Osteocyte (in vitro differentiated cells): Measurements from ENCODE around the gene PLIN3. TPM values are rescaled to one million over a fixed set of nuclear protein-coding genes. Genes with fewer than 3 reads are reported as not detected.
"Not testable (repeated sequence)": the region's sequence is repeated elsewhere in the genome, so short reads cannot be mapped to it uniquely, and the experiment has no call there.

ENCODE experiments used
- DNase-seq: peaks from one replicate; pipeline ENCODE4 v3.0.0; 2021; ENCODE audit warnings: mixed read lengths; ENCODE audit not compliant: unreplicated experiment; ENCODE audit errors: extremely low spot score
- H3K27ac Mint-ChIP-seq: one replicate; pipeline ENCODE4 v1.8.0; 2021; ENCODE audit warnings: mild to moderate bottlenecking, mixed read lengths; ENCODE audit not compliant: unreplicated experiment
- H3K27me3 Mint-ChIP-seq: one replicate; pipeline ENCODE4 v1.8.0; 2021; ENCODE audit warnings: mixed read lengths; ENCODE audit not compliant: unreplicated experiment
- H3K36me3 Mint-ChIP-seq: one replicate; pipeline ENCODE4 v1.8.0; 2021; ENCODE audit warnings: mixed read lengths; ENCODE audit not compliant: unreplicated experiment
- H3K4me1 Mint-ChIP-seq: one replicate; pipeline ENCODE4 v1.8.0; 2021; ENCODE audit warnings: mixed read lengths; ENCODE audit not compliant: unreplicated experiment
- H3K4me3 Mint-ChIP-seq: one replicate; pipeline ENCODE4 v1.8.0; 2021; ENCODE audit warnings: mild to moderate bottlenecking, moderate library complexity, mixed read lengths; ENCODE audit not compliant: unreplicated experiment
- H3K9me3 Mint-ChIP-seq: one replicate; pipeline ENCODE4 v1.8.0; 2021; ENCODE audit warnings: mixed read lengths; ENCODE audit not compliant: unreplicated experiment
- total RNA-seq: library from RNA; stranded (reverse); gene quantifications from 2 replicates; pipeline ENCODE4 v1.2.1, GENCODE V29; 2021
- TF ChIP-seq, protein P1 (sequence below): fragments of 200-600 bp; sonication (generic); IDR thresholded peaks from 2 replicates; pipeline ENCODE4 v1.5.0; 2021; ENCODE audit warnings: antibody characterized with exemption, mild to moderate bottlenecking, moderate library complexity

Gene PLIN3
- total RNA-seq, 1 donor from 2014 or later: 77.8 TPM

- TF ChIP-seq, protein P1, sequence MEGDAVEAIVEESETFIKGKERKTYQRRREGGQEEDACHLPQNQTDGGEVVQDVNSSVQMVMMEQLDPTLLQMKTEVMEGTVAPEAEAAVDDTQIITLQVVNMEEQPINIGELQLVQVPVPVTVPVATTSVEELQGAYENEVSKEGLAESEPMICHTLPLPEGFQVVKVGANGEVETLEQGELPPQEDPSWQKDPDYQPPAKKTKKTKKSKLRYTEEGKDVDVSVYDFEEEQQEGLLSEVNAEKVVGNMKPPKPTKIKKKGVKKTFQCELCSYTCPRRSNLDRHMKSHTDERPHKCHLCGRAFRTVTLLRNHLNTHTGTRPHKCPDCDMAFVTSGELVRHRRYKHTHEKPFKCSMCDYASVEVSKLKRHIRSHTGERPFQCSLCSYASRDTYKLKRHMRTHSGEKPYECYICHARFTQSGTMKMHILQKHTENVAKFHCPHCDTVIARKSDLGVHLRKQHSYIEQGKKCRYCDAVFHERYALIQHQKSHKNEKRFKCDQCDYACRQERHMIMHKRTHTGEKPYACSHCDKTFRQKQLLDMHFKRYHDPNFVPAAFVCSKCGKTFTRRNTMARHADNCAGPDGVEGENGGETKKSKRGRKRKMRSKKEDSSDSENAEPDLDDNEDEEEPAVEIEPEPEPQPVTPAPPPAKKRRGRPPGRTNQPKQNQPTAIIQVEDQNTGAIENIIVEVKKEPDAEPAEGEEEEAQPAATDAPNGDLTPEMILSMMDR: no peak
- no peak for DNase-seq
- Mint-ChIP-seq H3K4me1 (peaks cover 3% of the 10 kb centered on the region), H3K27ac (no peak overlapping the region), H3K36me3 (no peaks in the 10 kb centered on the region), H3K27me3 (no peaks in the 10 kb centered on the region), H3K4me3 (no peak overlapping the region), H3K9me3 (no peaks in the 10 kb centered on the region)
Observed at GRCh38 chr19:4806384-4806783, 61.1 kb downstream of the PLIN3 start.

GRCh38 chr19:4805140-4805539, 62.3 kb downstream of the PLIN3 start:
- not testable (repeated sequence) for H3K27ac Mint-ChIP-seq, H3K4me1 Mint-ChIP-seq, H3K36me3 Mint-ChIP-seq, H3K27me3 Mint-ChIP-seq, H3K4me3 Mint-ChIP-seq, DNase-seq, H3K9me3 Mint-ChIP-seq

- Mint-ChIP-seq H3K9me3 (no peaks in the 10 kb centered on the region), H3K27ac (no peak overlapping the region), H3K27me3 (no peaks in the 10 kb centered on the region), H3K36me3 (no peaks in the 10 kb centered on the region), H3K4me3 (no peak overlapping the region), H3K4me1 (no peaks in the 10 kb centered on the region)
- TF ChIP-seq, protein P1: peak; percentile 74
- no peak for DNase-seq
Observed at GRCh38 chr19:4803736-4804695, 63.5 kb downstream of the PLIN3 start.

DNA sequence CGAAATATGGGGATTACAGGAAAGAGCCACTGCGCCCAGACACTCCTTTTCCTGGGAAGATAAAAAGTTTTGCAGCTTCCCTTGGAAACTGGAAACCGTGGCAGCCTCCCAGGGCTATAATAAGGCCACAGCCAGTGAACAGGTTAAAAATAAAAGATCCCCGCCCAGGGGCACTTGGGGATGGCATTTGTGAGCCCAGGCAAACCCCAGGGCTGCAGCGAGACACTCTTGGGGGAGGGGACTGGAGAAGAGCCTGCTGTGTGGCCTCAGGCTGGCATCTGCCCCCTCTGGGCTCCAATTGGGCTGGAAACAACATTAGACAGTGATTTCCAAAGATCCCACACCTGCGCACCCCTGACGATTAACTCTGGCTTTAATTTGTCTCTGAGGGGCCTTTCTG, 64.8 kb downstream of the PLIN3 start:
- no peaks in the 10 kb centered on the region for H3K36me3 Mint-ChIP-seq
- no peak overlapping the region for H3K4me3 Mint-ChIP-seq
- H3K4me1 Mint-ChIP-seq: no peaks in the 10 kb centered on the region
- no peak overlapping the region for H3K27ac Mint-ChIP-seq
- H3K27me3 Mint-ChIP-seq: no peaks in the 10 kb centered on the region
- TF ChIP-seq, protein P1: no peak
- no peaks in the 10 kb centered on the region for H3K9me3 Mint-ChIP-seq
- DNase-seq: no peak

DNA sequence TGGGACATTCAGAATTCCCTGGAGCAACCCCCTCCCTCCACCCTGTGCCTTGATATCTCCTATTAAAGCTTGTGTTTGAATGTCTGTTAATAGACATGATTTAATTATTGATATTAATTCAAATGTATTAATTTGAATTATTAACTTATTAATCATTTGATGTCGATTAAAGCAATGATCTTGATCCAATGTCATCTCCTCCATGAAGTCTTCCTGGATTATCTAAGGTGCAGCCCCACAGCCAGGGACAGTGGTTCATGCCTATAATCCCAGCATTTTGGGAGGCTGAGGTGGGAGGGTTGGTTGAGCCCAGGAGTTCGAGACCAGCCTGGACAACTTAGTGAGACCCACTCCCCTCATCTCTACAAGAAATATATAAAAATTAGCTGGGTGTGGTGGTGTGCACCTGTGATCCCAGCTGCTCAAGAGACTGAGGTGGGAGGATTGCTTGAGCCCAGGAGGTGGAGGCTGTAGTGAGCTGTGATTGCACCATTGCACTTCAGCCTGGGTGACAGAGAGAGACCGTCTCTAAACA, 66.3 kb downstream of the PLIN3 start:
- no peak for DNase-seq
- Mint-ChIP-seq H3K36me3 (peaks cover 6% of the 10 kb centered on the region), H3K4me3 (no peak overlapping the region), H3K4me1 (no peaks in the 10 kb centered on the region), H3K9me3 (no peaks in the 10 kb centered on the region), H3K27me3 (no peaks in the 10 kb centered on the region), H3K27ac (no peak overlapping the region)
- TF ChIP-seq, protein P1: no peak
